Midbrain (tissue), 1 donor: ENCODE results near the gene CACNA1A.
A peak's percentile ranks its signal among the peaks of the same experiment; 100 is the strongest.
"Not testable (repeated sequence)": the region's sequence is repeated elsewhere in the genome, so short reads cannot be mapped to it uniquely, and the experiment has no call there.

Experiments used
- DNase-seq: peaks from one replicate; lab custom pipeline; 2025; lab: John Stamatoyannopoulos, UW

Gene CACNA1A

GRCh38 chr19:13363954-13364353 is 142.3 kb downstream of the CACNA1A start:
- no peak for DNase-seq

GRCh38 chr19:13363245-13363644 is 143.0 kb downstream of the CACNA1A start:
- DNase-seq, result no peak

- no peak for DNase-seq
Observed at GRCh38 chr19:13362668-13363067, 143.6 kb downstream of the CACNA1A start.

- not testable (repeated sequence) for DNase-seq
Observed at GRCh38 chr19:13361726-13362125, 144.6 kb downstream of the CACNA1A start.

GRCh38 chr19:13356686-13357280 is 149.5 kb downstream of the CACNA1A start:
- no peak for DNase-seq

- no peak for DNase-seq
Observed at GRCh38 chr19:13356185-13356584, 150.1 kb downstream of the CACNA1A start.

- no peak for DNase-seq
Observed at GRCh38 chr19:13355356-13355755, 150.9 kb downstream of the CACNA1A start.

GRCh38 chr19:13353625-13354024 is 152.7 kb downstream of the CACNA1A start:
- no peak for DNase-seq

- no peak for DNase-seq
Observed at GRCh38 chr19:13350759-13351158, 155.5 kb downstream of the CACNA1A start.

- no peak for DNase-seq
Observed at GRCh38 chr19:13350072-13350471, 156.2 kb downstream of the CACNA1A start.

- DNase-seq, result no peak
Observed at GRCh38 chr19:13347367-13347766, 158.9 kb downstream of the CACNA1A start.

- no peak for DNase-seq
Observed at GRCh38 chr19:13343514-13343913, 162.8 kb downstream of the CACNA1A start.

- DNase-seq, result no peak
Observed at GRCh38 chr19:13342672-13343071, 163.6 kb downstream of the CACNA1A start.

GRCh38 chr19:13339869-13340268 is 166.4 kb downstream of the CACNA1A start:
- no peak for DNase-seq

- no peak for DNase-seq
Observed at GRCh38 chr19:13337181-13337580, 169.1 kb downstream of the CACNA1A start.

GRCh38 chr19:13334801-13335481 is 171.3 kb downstream of the CACNA1A start:
- no peak for DNase-seq

- no peak for DNase-seq
Observed at GRCh38 chr19:13330285-13330684, 176.0 kb downstream of the CACNA1A start.

GRCh38 chr19:13329766-13330165 is 176.5 kb downstream of the CACNA1A start:
- DNase-seq, result no peak

- no peak for DNase-seq
Observed at GRCh38 chr19:13328241-13328640, 178.0 kb downstream of the CACNA1A start.

GRCh38 chr19:13319526-13319925 is 186.8 kb downstream of the CACNA1A start:
- no peak for DNase-seq

GRCh38 chr19:13318190-13318589 is 188.1 kb downstream of the CACNA1A start:
- no peak for DNase-seq

- DNase-seq, result peak; percentile 20
Observed at GRCh38 chr19:13315495-13315894, 190.8 kb downstream of the CACNA1A start.

- no peak for DNase-seq
Observed at GRCh38 chr19:13314761-13315160, 191.5 kb downstream of the CACNA1A start.

GRCh38 chr19:13313875-13314274 is 192.4 kb downstream of the CACNA1A start:
- no peak for DNase-seq
